ENCODE data around the gene CCNL2. TPM values are rescaled to one million over a fixed set of nuclear protein-coding genes. Genes with fewer than 3 reads are reported as not detected.

The CCNL2 gene
- total and polyA plus RNA-seq, 2 of the 13 experiments (the other 11 are each of a cell fraction or from before 2014, with no cell fraction given): 105 to 340 TPM

DNA sequence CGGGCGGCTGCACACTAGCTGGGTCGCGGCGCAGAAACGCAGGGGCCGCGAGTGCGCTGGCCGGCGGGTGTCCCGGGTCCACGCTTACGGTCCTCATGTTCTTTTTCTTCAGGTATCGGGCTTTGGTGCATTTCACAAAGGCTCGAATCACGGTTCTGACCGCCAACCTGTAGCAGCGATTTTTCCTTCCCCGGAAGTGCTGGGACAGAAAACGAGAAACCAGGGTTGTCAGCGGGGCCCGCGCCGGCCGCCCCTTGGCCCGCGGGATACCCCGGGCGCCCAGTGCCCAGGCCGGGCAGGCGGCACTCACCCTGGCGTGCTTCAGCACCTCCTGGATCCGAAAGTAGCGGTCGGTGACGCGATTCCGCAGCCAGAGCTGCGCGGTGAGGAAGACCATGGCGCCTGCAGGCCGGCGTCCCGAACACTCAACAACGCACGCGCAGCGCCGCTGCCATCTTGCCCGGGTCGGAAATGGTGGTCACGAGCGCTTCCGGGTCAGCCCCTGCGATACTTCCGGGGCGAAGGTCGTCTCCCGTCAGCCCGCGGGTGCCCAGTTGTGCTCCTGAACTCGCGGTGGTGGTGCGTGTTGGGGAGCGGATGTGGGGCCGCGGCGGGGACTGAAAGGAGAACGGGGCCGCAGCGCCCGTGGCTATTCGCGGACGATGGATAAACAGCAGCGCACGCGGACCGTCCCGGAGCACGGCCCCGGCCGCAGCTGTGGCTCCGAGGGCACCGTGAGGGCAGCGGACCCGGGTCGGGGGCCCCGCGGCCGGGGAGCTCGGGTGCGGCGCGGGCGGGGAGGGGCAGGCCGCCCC, 7.9 kb upstream of the CCNL2 start, which contains the start of gene MRPL20 (continued):
- TF ChIP-seq, protein P1, sequence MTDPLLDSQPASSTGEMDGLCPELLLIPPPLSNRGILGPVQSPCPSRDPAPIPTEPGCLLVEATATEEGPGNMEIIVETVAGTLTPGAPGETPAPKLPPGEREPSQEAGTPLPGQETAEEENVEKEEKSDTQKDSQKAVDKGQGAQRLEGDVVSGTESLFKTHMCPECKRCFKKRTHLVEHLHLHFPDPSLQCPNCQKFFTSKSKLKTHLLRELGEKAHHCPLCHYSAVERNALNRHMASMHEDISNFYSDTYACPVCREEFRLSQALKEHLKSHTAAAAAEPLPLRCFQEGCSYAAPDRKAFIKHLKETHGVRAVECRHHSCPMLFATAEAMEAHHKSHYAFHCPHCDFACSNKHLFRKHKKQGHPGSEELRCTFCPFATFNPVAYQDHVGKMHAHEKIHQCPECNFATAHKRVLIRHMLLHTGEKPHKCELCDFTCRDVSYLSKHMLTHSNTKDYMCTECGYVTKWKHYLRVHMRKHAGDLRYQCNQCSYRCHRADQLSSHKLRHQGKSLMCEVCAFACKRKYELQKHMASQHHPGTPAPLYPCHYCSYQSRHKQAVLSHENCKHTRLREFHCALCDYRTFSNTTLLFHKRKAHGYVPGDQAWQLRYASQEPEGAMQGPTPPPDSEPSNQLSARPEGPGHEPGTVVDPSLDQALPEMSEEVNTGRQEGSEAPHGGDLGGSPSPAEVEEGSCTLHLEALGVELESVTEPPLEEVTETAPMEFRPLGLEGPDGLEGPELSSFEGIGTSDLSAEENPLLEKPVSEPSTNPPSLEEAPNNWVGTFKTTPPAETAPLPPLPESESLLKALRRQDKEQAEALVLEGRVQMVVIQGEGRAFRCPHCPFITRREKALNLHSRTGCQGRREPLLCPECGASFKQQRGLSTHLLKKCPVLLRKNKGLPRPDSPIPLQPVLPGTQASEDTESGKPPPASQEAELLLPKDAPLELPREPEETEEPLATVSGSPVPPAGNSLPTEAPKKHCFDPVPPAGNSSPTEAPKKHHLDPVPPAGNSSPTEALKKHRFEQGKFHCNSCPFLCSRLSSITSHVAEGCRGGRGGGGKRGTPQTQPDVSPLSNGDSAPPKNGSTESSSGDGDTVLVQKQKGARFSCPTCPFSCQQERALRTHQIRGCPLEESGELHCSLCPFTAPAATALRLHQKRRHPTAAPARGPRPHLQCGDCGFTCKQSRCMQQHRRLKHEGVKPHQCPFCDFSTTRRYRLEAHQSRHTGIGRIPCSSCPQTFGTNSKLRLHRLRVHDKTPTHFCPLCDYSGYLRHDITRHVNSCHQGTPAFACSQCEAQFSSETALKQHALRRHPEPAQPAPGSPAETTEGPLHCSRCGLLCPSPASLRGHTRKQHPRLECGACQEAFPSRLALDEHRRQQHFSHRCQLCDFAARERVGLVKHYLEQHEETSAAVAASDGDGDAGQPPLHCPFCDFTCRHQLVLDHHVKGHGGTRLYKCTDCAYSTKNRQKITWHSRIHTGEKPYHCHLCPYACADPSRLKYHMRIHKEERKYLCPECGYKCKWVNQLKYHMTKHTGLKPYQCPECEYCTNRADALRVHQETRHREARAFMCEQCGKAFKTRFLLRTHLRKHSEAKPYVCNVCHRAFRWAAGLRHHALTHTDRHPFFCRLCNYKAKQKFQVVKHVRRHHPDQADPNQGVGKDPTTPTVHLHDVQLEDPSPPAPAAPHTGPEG (CRISPR knock-in tag; IDR thresholded peaks at IDR 0.05): no peak; the same call in 1 of the 2 replicates
- TF ChIP-seq FLYWCH1 (CRISPR knock-in tag; IDR thresholded peaks at IDR 0.05): no peak
- TF ChIP-seq SNAPC2 (CRISPR knock-in tag; IDR thresholded peaks at IDR 0.05): no peak
- no peak for TF ChIP-seq ZNF496 (CRISPR knock-in tag; IDR thresholded peaks at IDR 0.05; ENCODE audit: insufficient replicate concordance)
- 0 out of 2 replicates have a peak, but pooled peaks have one; percentile 15 for TF ChIP-seq RFXAP (CRISPR knock-in tag; IDR thresholded peaks at IDR 0.05; ENCODE audit: borderline replicate concordance)
- TF ChIP-seq SOX6 (IDR thresholded peaks at IDR 0.05): no peak
- peak; percentile 72 for TF ChIP-seq SOX6 (CRISPR knock-in tag; IDR thresholded peaks at IDR 0.05)
- TF ChIP-seq ELF4 (CRISPR knock-in tag; IDR thresholded peaks at IDR 0.05; ENCODE audit: borderline replicate concordance): peak; percentile 77; the same call in 1 of the 2 replicates
- TF ChIP-seq ZNF205 (CRISPR knock-in tag; IDR thresholded peaks at IDR 0.05): peak; percentile 87
- peak; percentile 97 for TF ChIP-seq YEATS4 (CRISPR knock-in tag; IDR thresholded peaks at IDR 0.05; ENCODE audit: borderline replicate concordance)
- peak; percentile 38 for TF ChIP-seq STAG1 (CRISPR knock-in tag; IDR thresholded peaks at IDR 0.05)
- no peak for TF ChIP-seq TEAD2 (CRISPR knock-in tag; IDR thresholded peaks at IDR 0.05)
- TF ChIP-seq, protein P2, sequence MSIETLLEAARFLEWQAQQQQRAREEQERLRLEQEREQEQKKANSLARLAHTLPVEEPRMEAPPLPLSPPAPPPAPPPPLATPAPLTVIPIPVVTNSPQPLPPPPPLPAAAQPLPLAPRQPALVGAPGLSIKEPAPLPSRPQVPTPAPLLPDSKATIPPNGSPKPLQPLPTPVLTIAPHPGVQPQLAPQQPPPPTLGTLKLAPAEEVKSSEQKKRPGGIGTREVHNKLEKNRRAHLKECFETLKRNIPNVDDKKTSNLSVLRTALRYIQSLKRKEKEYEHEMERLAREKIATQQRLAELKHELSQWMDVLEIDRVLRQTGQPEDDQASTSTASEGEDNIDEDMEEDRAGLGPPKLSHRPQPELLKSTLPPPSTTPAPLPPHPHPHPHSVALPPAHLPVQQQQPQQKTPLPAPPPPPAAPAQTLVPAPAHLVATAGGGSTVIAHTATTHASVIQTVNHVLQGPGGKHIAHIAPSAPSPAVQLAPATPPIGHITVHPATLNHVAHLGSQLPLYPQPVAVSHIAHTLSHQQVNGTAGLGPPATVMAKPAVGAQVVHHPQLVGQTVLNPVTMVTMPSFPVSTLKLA (IDR thresholded peaks at IDR 0.05): peak; percentile 54
- TF ChIP-seq HNRNPLL (IDR thresholded peaks at IDR 0.05; ENCODE audit: low read depth, low read length, poor library complexity, severe bottlenecking): peak; percentile 65
- TF ChIP-seq, protein P3, sequence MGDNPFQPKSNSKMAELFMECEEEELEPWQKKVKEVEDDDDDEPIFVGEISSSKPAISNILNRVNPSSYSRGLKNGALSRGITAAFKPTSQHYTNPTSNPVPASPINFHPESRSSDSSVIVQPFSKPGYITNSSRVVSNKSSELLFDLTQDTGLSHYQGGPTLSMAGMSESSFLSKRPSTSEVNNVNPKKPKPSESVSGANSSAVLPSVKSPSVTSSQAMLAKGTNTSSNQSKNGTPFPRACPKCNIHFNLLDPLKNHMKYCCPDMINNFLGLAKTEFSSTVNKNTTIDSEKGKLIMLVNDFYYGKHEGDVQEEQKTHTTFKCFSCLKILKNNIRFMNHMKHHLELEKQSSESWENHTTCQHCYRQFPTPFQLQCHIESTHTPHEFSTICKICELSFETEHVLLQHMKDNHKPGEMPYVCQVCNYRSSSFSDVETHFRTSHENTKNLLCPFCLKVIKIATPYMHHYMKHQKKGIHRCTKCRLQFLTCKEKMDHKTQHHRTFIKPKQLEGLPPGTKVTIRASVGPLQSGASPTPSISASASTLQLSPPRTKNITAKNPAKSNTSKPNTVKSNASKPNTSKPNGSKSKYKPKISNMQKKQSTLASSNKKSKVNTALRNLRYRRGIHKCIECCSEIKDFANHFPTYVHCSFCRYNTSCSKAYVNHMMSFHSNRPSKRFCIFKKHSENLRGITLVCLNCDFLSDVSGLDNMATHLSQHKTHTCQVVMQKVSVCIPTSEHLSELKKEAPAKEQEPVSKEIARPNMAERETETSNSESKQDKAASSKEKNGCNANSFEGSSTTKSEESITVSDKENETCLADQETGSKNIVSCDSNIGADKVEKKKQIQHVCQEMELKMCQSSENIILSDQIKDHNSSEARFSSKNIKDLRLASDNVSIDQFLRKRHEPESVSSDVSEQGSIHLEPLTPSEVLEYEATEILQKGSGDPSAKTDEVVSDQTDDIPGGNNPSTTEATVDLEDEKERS (CRISPR knock-in tag; IDR thresholded peaks at IDR 0.05): 0 out of 2 replicates have a peak, but pooled peaks have one; percentile 0
- peak; percentile 76 for TF ChIP-seq TEAD3 (CRISPR knock-in tag; optimal IDR thresholded peaks at IDR 0.05; ENCODE audit: borderline replicate concordance)
